A549 (cell line): ENCODE results near the gene SND1. TPM values are rescaled to one million over a fixed set of nuclear protein-coding genes. Genes with fewer than 3 reads are reported as not detected.

Source experiments
- ATAC-seq, 2 experiments: fragments of 200-7000 bp in 1 of 2; fragments of >200 bp in 1 of 2; cut with Nextera tagmentation in 1 of 2; cut with Tn5 transposase in 1 of 2; 3 replicates each; pipeline versions ENCODE4 v1.8.0 to v1.9.1; 2018 to 2020; ENCODE audit warnings: mild to moderate bottlenecking in 1 of 2, moderate library complexity in 1 of 2
- CTCF ChIA-PET: fragments of 300-600 bp; sonication (Branson Sonifier 250); formaldehyde crosslinking; extraction: SDS; loops from one replicate; lab custom pipeline; 2021; ENCODE audit warnings: antibody characterized with exemption, inconsistent platforms; lab: Yijun Ruan, JAX
- POLR2A ChIA-PET: fragments of 350-600 bp; formaldehyde crosslinking; extraction: SDS; loops from one replicate; lab custom pipeline; 2021; ENCODE audit warnings: antibody characterized with exemption, inconsistent platforms; lab: Yijun Ruan, JAX
- DNase-seq, 2 experiments: peaks; one replicate each; pipeline versions ENCODE4 v3.0.0 to v3.0.0-alpha.2; 2011 to 2016; ENCODE audit warnings: low read depth in 1 of 2, low spot score in 1 of 2
- FAIRE-seq: peaks from 2 replicates; lab custom pipeline; 2011; peaks lifted over from hg19 to GRCh38; lab: Jason Lieb, UNC
- H3K27ac ChIP-seq, 2 experiments: fragments of >200 bp; sonication (Bioruptor Twin); formaldehyde crosslinking; 3 replicates each; pipeline ENCODE4 v1.5.1; 2016 to 2017
- H3K4me1 ChIP-seq: fragments of >200 bp; sonication (Bioruptor Twin); formaldehyde crosslinking; 3 replicates; pipeline ENCODE4 v1.6.1; 2016
- H3K4me2 ChIP-seq: fragments of >200 bp; sonication (Bioruptor Twin); formaldehyde crosslinking; 3 replicates; pipeline ENCODE4 v1.6.1; 2016
- H3K4me3 ChIP-seq: fragments of >200 bp; sonication (Bioruptor Twin); formaldehyde crosslinking; 3 replicates; pipeline ENCODE4 v1.5.1; 2016
- H3K9me3 ChIP-seq: fragments of >200 bp; sonication (Bioruptor Twin); formaldehyde crosslinking; 3 replicates; pipeline ENCODE4 v1.6.1; 2016
- BHLHE40 ChIP-seq: IDR thresholded peaks from 2 replicates; pipeline ENCODE4 v1.6.1; 2012; ENCODE audit warnings: low read depth, low read length, inconsistent platforms
- CBX8 ChIP-seq: fragments of 200-600 bp; sonication (generic); IDR thresholded peaks from 2 replicates; pipeline ENCODE4 v1.6.1; 2016
- CEBPB ChIP-seq, 2 experiments: fragments of >200 bp in 1 of 2; sonication (Bioruptor Twin) in 1 of 2; formaldehyde crosslinking in 1 of 2; IDR thresholded peaks; 2 replicates each; pipeline ENCODE4 v1.6.1; 2012 to 2016
- E2F6 ChIP-seq: IDR thresholded peaks from 2 replicates; pipeline ENCODE4 v1.6.1; 2012; ENCODE audit warnings: low read depth, borderline replicate concordance
- ELK1 ChIP-seq: fragments of 150-350 bp; IDR thresholded peaks from 2 replicates; pipeline ENCODE4 v1.6.1; 2014; ENCODE audit warnings: low read depth, mild to moderate bottlenecking, low read length
- EP300 ChIP-seq, 2 experiments: fragments of >200 bp; sonication (Bioruptor Twin); formaldehyde crosslinking; IDR thresholded peaks; 2 replicates in 1 of 2; 3 replicates in 1 of 2; pipeline ENCODE4 v1.6.1; 2016 to 2017
- FOSL2 ChIP-seq, 2 experiments: fragments of 450-650 bp in 1 of 2; fragments of >200 bp in 1 of 2; sonication (Bioruptor Twin) in 1 of 2; formaldehyde crosslinking; IDR thresholded peaks; 2 replicates each; pipeline versions ENCODE4 v1.5.0 to v1.6.1; 2016 to 2020; ENCODE audit warnings: mild to moderate bottlenecking in 1 of 2, moderate library complexity in 1 of 2
- GATA3 ChIP-seq: IDR thresholded peaks from 2 replicates; pipeline ENCODE4 v1.6.1; 2012; ENCODE audit warnings: borderline replicate concordance
- HDAC2 ChIP-seq: fragments of 200-600 bp; sonication (generic); IDR thresholded peaks from 2 replicates; pipeline ENCODE4 v1.6.1; 2016
- HEYL ChIP-seq: fragments of 250-450 bp; sonication (Bioruptor Pico); IDR thresholded peaks from 2 replicates; pipeline ENCODE4 v1.8.0; 2021; ENCODE audit warnings: mild to moderate bottlenecking, moderate library complexity
- HMGXB4 ChIP-seq: fragments of 250-450 bp; sonication (Bioruptor Pico); IDR thresholded peaks from 2 replicates; pipeline ENCODE4 v1.5.0; 2021; ENCODE audit warnings: mild to moderate bottlenecking, moderate library complexity, borderline replicate concordance
- HOXA7 ChIP-seq: fragments of 250-450 bp; sonication (Bioruptor Pico); IDR thresholded peaks from 2 replicates; pipeline ENCODE4 v1.5.0; 2020; ENCODE audit warnings: mild to moderate bottlenecking, moderate library complexity
- JUNB ChIP-seq: fragments of >200 bp; sonication (Bioruptor Twin); formaldehyde crosslinking; IDR thresholded peaks from 2 replicates; pipeline ENCODE4 v1.6.1; 2016
- KDM1A ChIP-seq: fragments of 200-600 bp; sonication (generic); IDR thresholded peaks from 2 replicates; pipeline ENCODE4 v1.6.1; 2016; ENCODE audit warnings: low read depth, mild to moderate bottlenecking
- MAX ChIP-seq: IDR thresholded peaks from 2 replicates; pipeline ENCODE4 v1.6.1; 2012
- MYC ChIP-seq: IDR thresholded peaks from 2 replicates; pipeline ENCODE4 v1.6.1; 2012; ENCODE audit warnings: mild to moderate bottlenecking, inconsistent platforms, low read length, improper control_type of control experiment, borderline replicate concordance
- NPAS2 ChIP-seq: fragments of 250-450 bp; sonication (Bioruptor Pico); IDR thresholded peaks from 2 replicates; pipeline ENCODE4 v1.8.0; 2022; ENCODE audit warnings: mild to moderate bottlenecking, moderate library complexity, borderline replicate concordance
- NR3C1 ChIP-seq: fragments of >200 bp; sonication (Bioruptor Twin); formaldehyde crosslinking; IDR thresholded peaks from 3 replicates; pipeline ENCODE4 v1.6.1; 2017
- PHF8 ChIP-seq: fragments of 200-600 bp; sonication (generic); IDR thresholded peaks from 2 replicates; pipeline ENCODE4 v1.6.1; 2016; ENCODE audit warnings: low read depth, mild to moderate bottlenecking, antibody characterized with exemption, moderate library complexity, borderline replicate concordance
- POLR2A ChIP-seq: IDR thresholded peaks from 2 replicates; pipeline ENCODE4 v1.6.1; 2012; ENCODE audit warnings: mild to moderate bottlenecking, low read length
- RFX5 ChIP-seq: fragments of 450-650 bp; IDR thresholded peaks from 2 replicates; pipeline ENCODE4 v1.7.1; 2014; ENCODE audit warnings: antibody characterized with exemption, mild to moderate bottlenecking, moderate library complexity
- ZC3H11A ChIP-seq: fragments of 450-650 bp; IDR thresholded peaks from 2 replicates; pipeline ENCODE4 v1.6.1; 2014; ENCODE audit warnings: antibody characterized with exemption, mild to moderate bottlenecking
- ZFP36 ChIP-seq: fragments of 450-650 bp; IDR thresholded peaks from 2 replicates; pipeline ENCODE4 v1.6.1; 2014; ENCODE audit warnings: borderline replicate concordance; ENCODE audit not compliant: partially characterized antibody
- ZSCAN20 ChIP-seq: fragments of 250-450 bp; sonication (Bioruptor Pico); IDR thresholded peaks from 2 replicates; pipeline ENCODE4 v1.8.0; 2022; ENCODE audit warnings: mild to moderate bottlenecking, moderate library complexity
- WGBS: methylation state at CpG from one replicate; pipeline ENCODE4 v1.1.6; 2017; ENCODE audit errors: missing lambda C conversion rate; 5-methylcytosine and 5-hydroxymethylcytosine counted together
- polyA plus RNA-seq, 4 experiments: library from polyadenylated mRNA; depleted of rRNA in 3 of 4; stranded (reverse); fragments of >200 nt; fragmentation: RNase III in 1 of 4; extraction: RNeasy Plus Mini Kit Qiagen cat#74134 plus additional on column Dnase treatment in 1 of 4; gene quantifications; 2 replicates in 3 of 4; 3 replicates in 1 of 4; pipeline ENCODE4 v1.2.3, GENCODE V29; 2011 to 2017

The SND1 gene
- polyA plus RNA-seq, 2 of the 4 experiments (the other 2 are of a cell fraction), result 102 to 138 TPM

GRCh38 chr7:127954357-127954748 lies 302.4 kb downstream of the SND1 start:
- CTCF ChIA-PET, result no interaction called here
- H3K4me3 ChIP-seq, result no peak overlapping the region
- 96% methylated on average over 2 of the region's 2 CpGs for WGBS
- no peak for ATAC-seq
- H3K4me2 ChIP-seq, result no peak overlapping the region
- POLR2A ChIA-PET, result no interaction called here
- no peaks in the 10 kb centered on the region for H3K4me1 ChIP-seq
- no peak for TF ChIP-seq ELK1
- DNase-seq, result no peak
- H3K9me3 ChIP-seq, result no peaks in the 10 kb centered on the region
- no peak for FAIRE-seq
- no peak overlapping the region for H3K27ac ChIP-seq

GRCh38 chr7:127955051-127955531 lies 303.1 kb downstream of the SND1 start:
- ChIA-PET CTCF (no interaction called here), POLR2A (no interaction called here)
- H3K9me3 ChIP-seq, result no peaks in the 10 kb centered on the region
- FAIRE-seq (no peak), DNase-seq (no peak), ATAC-seq (no peak)
- H3K4me1 ChIP-seq, result no peaks in the 10 kb centered on the region
- WGBS, result 78% methylated on average over 7 of the region's 7 CpGs
- no peak overlapping the region for H3K4me3 ChIP-seq
- TF ChIP-seq CEBPB (IDR thresholded peaks at IDR 0.05) (0 out of 4 replicates have a peak, but pooled peaks of 1 of the 2 experiments have one; percentile 8), RFX5 (no peak)
- H3K27ac ChIP-seq, result no peak overlapping the region
- no peak overlapping the region for H3K4me2 ChIP-seq

- Histone ChIP-seq H3K9me3 (no peaks in the 10 kb centered on the region), H3K27ac (no peak overlapping the region), H3K4me1 (no peaks in the 10 kb centered on the region)
- TF ChIP-seq HEYL (CRISPR knock-in tag) (no peak), HMGXB4 (CRISPR knock-in tag) (no peak), HOXA7 (CRISPR knock-in tag) (no peak), MYC (no peak), NR3C1 (no peak), CBX8 (no peak), ZSCAN20 (CRISPR knock-in tag) (no peak), KDM1A (no peak), HDAC2 (no peak), PHF8 (no peak), JUNB (no peak), EP300 (IDR thresholded peaks at IDR 0.05) (no peak), ZFP36 (no peak), NPAS2 (CRISPR knock-in tag) (no peak)
- TF ChIP-seq, all 56 proteins: peak for 0
- FAIRE-seq, result no peak
- 80% methylated on average over 5 of the region's 5 CpGs for WGBS
- no peak overlapping the region for H3K4me2 ChIP-seq
- ChIA-PET CTCF (no interaction called here), POLR2A (no interaction called here)
- no peak for DNase-seq
- no peak overlapping the region for H3K4me3 ChIP-seq
- no peak; a peak in 1 of 6 replicates for ATAC-seq
These were observed 305.9 kb downstream of the SND1 start for GRCh38 chr7:127957886-127958285.

- POLR2A ChIA-PET, result no interaction called here
- 93% methylated on average over 4 of the region's 4 CpGs for WGBS
- Histone ChIP-seq H3K27ac (no peak overlapping the region), H3K9me3 (no peaks in the 10 kb centered on the region), H3K4me2 (no peak overlapping the region), H3K4me3 (no peak overlapping the region), H3K4me1 (no peaks in the 10 kb centered on the region)
- FAIRE-seq (no peak), ATAC-seq (no peak), DNase-seq (no peak)
- CTCF ChIA-PET, result interaction anchor here (1.0 kb wide), 1 partner anchor 40 kb away, joined by 4 read pairs; no protein-coding TSS in a partner anchor
- TF ChIP-seq EP300 (IDR thresholded peaks at IDR 0.05) (no peak), GATA3 (no peak), BHLHE40 (no peak), ZSCAN20 (CRISPR knock-in tag) (no peak), MYC (no peak), E2F6 (no peak), MAX (no peak), FOSL2 (IDR thresholded peaks at IDR 0.05) (no peak), FOSL2 (CRISPR knock-in tag; IDR thresholded peaks at IDR 0.05) (no peak), ZC3H11A (no peak), POLR2A (no peak), NPAS2 (CRISPR knock-in tag) (no peak)
- TF ChIP-seq, all 56 proteins: peak for 0
These were observed 307.8 kb downstream of the SND1 start for GRCh38 chr7:127959770-127960169.
